IMR-90 (cell line): Measurements from ENCODE around the gene PAM16. TPM values are rescaled to one million over a fixed set of nuclear protein-coding genes. Genes with fewer than 3 reads are reported as not detected.

Experiments
- ATAC-seq: fragments of 200-7000 bp; cut with Tn5 transposase; 2 replicates; pipeline ENCODE4 v1.9.1; 2020; ENCODE audit warnings: low read depth, mild to moderate bottlenecking, moderate library complexity
- BruUV-seq: library from RNA; stranded (reverse); fragments of 400-500 nt; replicated peaks from 2 replicates; lab custom pipeline; 2021; lab: Mats Ljungman, UMichigan
- CTCF ChIA-PET: fragments of 300-600 bp; formaldehyde crosslinking; extraction: SDS; loops from one replicate; lab custom pipeline; 2021; ENCODE audit warnings: antibody characterized with exemption; lab: Yijun Ruan, JAX
- POLR2A ChIA-PET: fragments of 300-600 bp; sonication (Branson Sonifier 250); formaldehyde crosslinking; loops from one replicate; lab custom pipeline; 2022; ENCODE audit warnings: antibody characterized with exemption; ENCODE audit not compliant: unreplicated experiment; lab: Charles Lee
- DNase-seq: peaks from one replicate; pipeline ENCODE4 v3.0.0; 2013
- H2AFZ ChIP-seq: replicated peaks from 2 replicates; pipeline ENCODE3; 2013; ENCODE audit warnings: low read length, mild to moderate bottlenecking; ENCODE audit not compliant: poor library complexity
- H2AK5ac ChIP-seq: 2 replicates; pipeline ENCODE4 v1.6.1; 2013; ENCODE audit warnings: low read depth, low read length, inconsistent platforms
- H2AK9ac ChIP-seq: replicated peaks from 2 replicates; pipeline ENCODE3; 2013; ENCODE audit warnings: mild to moderate bottlenecking, low read depth, low read length, moderate library complexity; ENCODE audit not compliant: poor library complexity
- H2BK120ac ChIP-seq: 2 replicates; pipeline ENCODE4 v1.6.1; 2013; ENCODE audit warnings: low read depth, low read length, inconsistent platforms
- H2BK15ac ChIP-seq: 3 replicates; pipeline ENCODE4 v1.6.1; 2013; ENCODE audit warnings: low read depth, low read length, inconsistent platforms
- H2BK20ac ChIP-seq: 2 replicates; pipeline ENCODE4 v1.6.1; 2013; ENCODE audit warnings: low read depth, mild to moderate bottlenecking, inconsistent platforms, low read length, moderate library complexity
- H2BK5ac ChIP-seq: 2 replicates; pipeline ENCODE4 v1.6.1; 2013; ENCODE audit warnings: mild to moderate bottlenecking, low read depth, low read length, inconsistent platforms; ENCODE audit not compliant: poor library complexity, severe bottlenecking
- H3K14ac ChIP-seq: replicated peaks from 2 replicates; pipeline ENCODE4 v1.6.1; 2013; ENCODE audit warnings: low read depth, low read length, inconsistent platforms
- H3K18ac ChIP-seq: 2 replicates; pipeline ENCODE4 v1.6.1; 2013; ENCODE audit warnings: low read depth, low read length, control low read depth
- H3K23ac ChIP-seq: 2 replicates; pipeline ENCODE4 v1.6.1; 2013; ENCODE audit warnings: low read depth, low read length, inconsistent platforms
- H3K27ac ChIP-seq: 2 replicates; pipeline ENCODE4 v1.5.1; 2013; ENCODE audit warnings: mild to moderate bottlenecking, control low read depth, low read length; ENCODE audit not compliant: insufficient read depth
- H3K27me3 ChIP-seq: 2 replicates; pipeline ENCODE4 v1.6.1; 2013; ENCODE audit warnings: low read length; ENCODE audit not compliant: control insufficient read depth, insufficient read depth
- H3K36me3 ChIP-seq: 2 replicates; pipeline ENCODE4 v1.6.1; 2013; ENCODE audit warnings: low read length, mixed read lengths; ENCODE audit not compliant: control insufficient read depth, insufficient read depth
- H3K4ac ChIP-seq: 2 replicates; pipeline ENCODE4 v1.6.1; 2013; ENCODE audit warnings: low read depth, low read length, inconsistent platforms
- H3K4me1 ChIP-seq: 2 replicates; pipeline ENCODE4 v1.6.1; 2013; ENCODE audit warnings: low read length, mixed read lengths; ENCODE audit not compliant: control insufficient read depth, insufficient read depth
- H3K4me2 ChIP-seq: 2 replicates; pipeline ENCODE4 v1.6.1; 2013; ENCODE audit warnings: low read depth, mild to moderate bottlenecking, control low read depth, low read length, moderate library complexity
- H3K4me3 ChIP-seq: 2 replicates; pipeline ENCODE4 v1.5.1; 2013; ENCODE audit warnings: low read depth, mild to moderate bottlenecking, control low read depth, low read length, moderate library complexity; ENCODE audit not compliant: insufficient read depth
- H3K56ac ChIP-seq: 2 replicates; pipeline ENCODE4 v1.6.1; 2013; ENCODE audit warnings: low read length, inconsistent platforms; ENCODE audit not compliant: insufficient read depth; ENCODE audit errors: extremely low read depth
- H3K79me1 ChIP-seq, 2 experiments: 2 replicates each; pipeline ENCODE4 v1.6.1; 2013; ENCODE audit warnings: low read length in 2 of 2, inconsistent platforms in 1 of 2, low read depth in 1 of 2
- H3K9ac ChIP-seq: 2 replicates; pipeline ENCODE4 v1.6.1; 2013; ENCODE audit warnings: low read depth, low read length, control low read depth
- H3K9me1 ChIP-seq: 2 replicates; pipeline ENCODE4 v1.6.1; 2013; ENCODE audit warnings: low read length, inconsistent platforms; ENCODE audit not compliant: insufficient read depth
- H3K9me3 ChIP-seq: 2 replicates; pipeline ENCODE4 v1.6.1; 2013; ENCODE audit warnings: low read length; ENCODE audit not compliant: control insufficient read depth, insufficient read depth
- H4K20me1 ChIP-seq: 2 replicates; pipeline ENCODE4 v1.6.1; 2013; ENCODE audit warnings: low read length, inconsistent platforms; ENCODE audit not compliant: insufficient read depth
- H4K5ac ChIP-seq: 2 replicates; pipeline ENCODE4 v1.6.1; 2013; ENCODE audit warnings: mild to moderate bottlenecking, low read depth, low read length, control low read depth
- H4K8ac ChIP-seq, 2 experiments: 2 replicates each; pipeline ENCODE4 v1.6.1; 2013; ENCODE audit warnings: low read depth in 2 of 2, low read length in 2 of 2, control low read depth in 1 of 2, inconsistent platforms in 1 of 2
- H4K91ac ChIP-seq: 2 replicates; pipeline ENCODE4 v1.6.1; 2013; ENCODE audit warnings: low read depth, low read length, inconsistent platforms; ENCODE audit not compliant: insufficient read depth
- BHLHE40 ChIP-seq: fragments of 150-350 bp; IDR thresholded peaks from 2 replicates; pipeline ENCODE4 v1.6.1; 2016; ENCODE audit warnings: mild to moderate bottlenecking, low read depth, low read length
- CEBPB ChIP-seq: IDR thresholded peaks from 2 replicates; pipeline ENCODE4 v1.6.1; 2012; ENCODE audit warnings: low read depth, low read length, improper control_type of control experiment
- FOS ChIP-seq: fragments of 150-350 bp; IDR thresholded peaks from 2 replicates; pipeline ENCODE4 v1.6.1; 2016; ENCODE audit warnings: low read depth, low read length
- MAFK ChIP-seq: IDR thresholded peaks from 2 replicates; pipeline ENCODE4 v1.6.1; 2012; ENCODE audit warnings: low read depth, low read length, improper control_type of control experiment
- MAZ ChIP-seq: IDR thresholded peaks from 2 replicates; pipeline ENCODE4 v1.6.1; 2012; ENCODE audit warnings: low read depth, mild to moderate bottlenecking, low read length, improper control_type of control experiment, moderate library complexity, borderline replicate concordance
- MXI1 ChIP-seq: IDR thresholded peaks from 2 replicates; pipeline ENCODE4 v1.6.1; 2012; ENCODE audit warnings: low read depth, mild to moderate bottlenecking, low read length, moderate library complexity, borderline replicate concordance
- NFE2L2 ChIP-seq: fragments of 150-350 bp; IDR thresholded peaks from 2 replicates; pipeline ENCODE4 v1.6.1; 2016; ENCODE audit warnings: low read depth, mild to moderate bottlenecking, low read length
- POLR2A ChIP-seq: IDR thresholded peaks from 2 replicates; pipeline ENCODE4 v1.6.1; 2012; ENCODE audit warnings: mild to moderate bottlenecking, low read depth, low read length
- RAD21 ChIP-seq: IDR thresholded peaks from 2 replicates; pipeline ENCODE4 v1.6.1; 2012; ENCODE audit warnings: low read length, improper control_type of control experiment
- RCOR1 ChIP-seq: IDR thresholded peaks from 2 replicates; pipeline ENCODE4 v1.6.1; 2012; ENCODE audit warnings: mild to moderate bottlenecking, low read length, improper control_type of control experiment; ENCODE audit not compliant: insufficient replicate concordance
- RFX5 ChIP-seq: IDR thresholded peaks from 2 replicates; pipeline ENCODE4 v1.8.0; 2012; ENCODE audit warnings: low read depth, mild to moderate bottlenecking, low read length, moderate library complexity
- WGBS, 2 experiments: methylation state at CpG; one replicate each; pipeline versions ENCODE4 v1.1.5 to v1.1.7; 2013; ENCODE audit warnings: missing lambda C conversion rate in 2 of 2; ENCODE audit not compliant: insufficient read length in 1 of 2; ENCODE audit errors: extremely low coverage in 2 of 2; 5-methylcytosine and 5-hydroxymethylcytosine counted together
- dilution Hi-C: fragments of 300-500 bp; cut with HindIII; formaldehyde crosslinking; loops from one replicate; pipeline ENCODE4 v1.14.3; 2018; ENCODE audit warnings: low sequenced_read_pairs; ENCODE audit not compliant: unreplicated experiment
- in situ Hi-C: fragments of 300-500 bp; cut with MboI; formaldehyde crosslinking; loops from 3 replicates; pipeline ENCODE4 v1.14.3; 2019; ENCODE audit warnings: low sequenced_read_pairs, inconsistent platforms, mixed read lengths
- intact Hi-C: fragments of 100-400 bp; cut with micrococcal nuclease; formaldehyde crosslinking; loops from 2 replicates; pipeline ENCODE4 v1.10.0; 2022
- polyA plus RNA-seq, 3 experiments: library from polyadenylated mRNA; depleted of rRNA; stranded (reverse); fragments of >200 nt; gene quantifications; 2 replicates each; pipeline ENCODE4 v1.2.3, GENCODE V29; 2012; ENCODE audit warnings: low replicate concordance in 1 of 3
- total RNA-seq: library from RNA; depleted of rRNA; stranded (reverse); fragments of >200 nt; gene quantifications from 2 replicates; pipeline ENCODE4 v1.2.3, GENCODE V29; 2012
- TF ChIP-seq, protein P1 (sequence below): fragments of 150-350 bp; IDR thresholded peaks from 2 replicates; pipeline ENCODE4 v1.6.1; 2016; ENCODE audit warnings: low read depth, mild to moderate bottlenecking, low read length, moderate library complexity, borderline replicate concordance
- TF ChIP-seq, protein P2 (sequence below): conservative IDR thresholded peaks from 2 replicates; pipeline ENCODE4 v1.5.1; 2012; ENCODE audit warnings: mild to moderate bottlenecking, low read depth, low read length, improper control_type of control experiment
- TF ChIP-seq, protein P3 (sequence below): fragments of 150-350 bp; IDR thresholded peaks from 2 replicates; pipeline ENCODE4 v1.6.1; 2017; ENCODE audit warnings: mild to moderate bottlenecking, antibody characterized with exemption, low read length, low read depth

PAM16 gene
- total and polyA plus RNA-seq, 2 of the 4 experiments (the other 2 are of a cell fraction), result 17.9 to 48.4 TPM

DNA sequence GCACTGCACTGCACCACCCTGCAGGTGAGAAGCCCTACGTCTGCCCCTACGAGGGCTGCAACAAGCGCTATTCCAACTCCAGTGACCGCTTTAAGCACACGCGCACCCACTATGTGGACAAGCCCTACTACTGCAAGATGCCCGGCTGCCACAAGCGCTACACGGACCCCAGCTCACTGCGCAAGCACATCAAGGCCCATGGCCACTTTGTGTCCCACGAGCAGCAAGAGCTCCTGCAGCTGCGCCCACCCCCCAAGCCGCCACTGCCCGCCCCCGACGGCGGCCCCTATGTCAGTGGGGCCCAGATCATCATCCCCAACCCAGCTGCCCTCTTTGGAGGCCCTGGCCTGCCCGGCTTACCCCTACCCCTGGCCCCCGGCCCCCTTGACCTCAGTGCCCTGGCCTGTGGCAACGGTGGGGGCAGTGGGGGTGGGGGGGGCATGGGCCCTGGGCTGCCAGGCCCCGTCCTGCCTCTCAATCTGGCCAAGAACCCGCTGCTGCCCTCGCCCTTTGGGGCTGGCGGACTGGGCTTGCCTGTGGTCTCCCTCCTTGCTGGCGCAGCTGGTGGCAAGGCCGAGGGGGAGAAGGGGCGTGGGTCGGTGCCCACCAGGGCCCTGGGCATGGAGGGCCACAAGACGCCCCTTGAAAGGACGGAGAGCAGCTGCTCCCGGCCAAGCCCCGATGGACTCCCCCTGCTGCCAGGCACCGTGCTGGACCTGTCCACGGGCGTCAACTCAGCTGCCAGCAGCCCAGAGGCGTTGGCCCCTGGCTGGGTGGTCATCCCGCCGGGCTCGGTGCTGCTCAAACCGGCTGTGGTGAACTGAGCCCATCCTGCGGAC is 14.2 kb downstream of the PAM16 start:
- H3K4me2 ChIP-seq, result no peak overlapping the region
- no peak for ATAC-seq
- no peak overlapping the region for H3K4me3 ChIP-seq
- dilution Hi-C loops (no loop called here), in situ Hi-C loops (loop anchor here (10.0 kb wide), 1 partner anchor 352 kb away; no protein-coding TSS in a partner anchor), intact Hi-C loops (no loop called here)
- H2BK5ac ChIP-seq, result no peak overlapping the region
- H2AFZ ChIP-seq, result no peak overlapping the region
- no peaks in the 10 kb centered on the region for H3K9me3 ChIP-seq
- H3K27me3 ChIP-seq, result no peaks in the 10 kb centered on the region
- no peak overlapping the region for H3K56ac ChIP-seq
- no peak overlapping the region for H3K9ac ChIP-seq
- H4K5ac ChIP-seq, result no peak overlapping the region
- no peak overlapping the region for H2AK9ac ChIP-seq
- no peak overlapping the region for H3K27ac ChIP-seq
- no peaks in the 10 kb centered on the region for H3K9me1 ChIP-seq
- H4K20me1 ChIP-seq, result peaks cover 54% of the 10 kb centered on the region
- H3K4me1 ChIP-seq, result peaks cover 7% of the 10 kb centered on the region; the same call in 1 of the 2 replicates
- 91% methylated on average over 26 of the region's 41 CpGs; no CpG with 5 or more reads in 1 of the 2 experiments for WGBS, 2 experiments
- no peak overlapping the region for H4K8ac ChIP-seq
- H3K79me1 ChIP-seq, result peaks cover 16 to 65% of the 10 kb centered on the region in 2 experiments
- H3K23ac ChIP-seq, result no peak overlapping the region
- no peak for DNase-seq
- no peak overlapping the region for H2BK120ac ChIP-seq
- H3K14ac ChIP-seq, result no peak overlapping the region
- no TSS peak for BruUV-seq
- ChIA-PET CTCF (interaction anchor here (1.4 kb wide), 1 partner anchor 83 kb away, joined by 3 read pairs; no protein-coding TSS in a partner anchor), POLR2A (interaction anchor here (0.6 kb wide), 1 partner anchor 264 kb away, joined by 3 read pairs; no protein-coding TSS in a partner anchor)
- no peak overlapping the region for H3K4ac ChIP-seq
- H3K18ac ChIP-seq, result no peak overlapping the region
- no peak overlapping the region for H4K91ac ChIP-seq
- H2AK5ac ChIP-seq, result no peak overlapping the region
- peaks cover 50% of the 10 kb centered on the region for H3K36me3 ChIP-seq
- no peak overlapping the region for H2BK20ac ChIP-seq
- H2BK15ac ChIP-seq, result no peak overlapping the region
- no peak for TF ChIP-seq NFE2L2
- no peak for TF ChIP-seq MXI1
- no peak for TF ChIP-seq MAZ
- TF ChIP-seq FOS, result no peak
- TF ChIP-seq MAFK, result no peak
- TF ChIP-seq, protein P1, sequence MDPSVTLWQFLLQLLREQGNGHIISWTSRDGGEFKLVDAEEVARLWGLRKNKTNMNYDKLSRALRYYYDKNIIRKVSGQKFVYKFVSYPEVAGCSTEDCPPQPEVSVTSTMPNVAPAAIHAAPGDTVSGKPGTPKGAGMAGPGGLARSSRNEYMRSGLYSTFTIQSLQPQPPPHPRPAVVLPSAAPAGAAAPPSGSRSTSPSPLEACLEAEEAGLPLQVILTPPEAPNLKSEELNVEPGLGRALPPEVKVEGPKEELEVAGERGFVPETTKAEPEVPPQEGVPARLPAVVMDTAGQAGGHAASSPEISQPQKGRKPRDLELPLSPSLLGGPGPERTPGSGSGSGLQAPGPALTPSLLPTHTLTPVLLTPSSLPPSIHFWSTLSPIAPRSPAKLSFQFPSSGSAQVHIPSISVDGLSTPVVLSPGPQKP, result no peak
- TF ChIP-seq, protein P2, sequence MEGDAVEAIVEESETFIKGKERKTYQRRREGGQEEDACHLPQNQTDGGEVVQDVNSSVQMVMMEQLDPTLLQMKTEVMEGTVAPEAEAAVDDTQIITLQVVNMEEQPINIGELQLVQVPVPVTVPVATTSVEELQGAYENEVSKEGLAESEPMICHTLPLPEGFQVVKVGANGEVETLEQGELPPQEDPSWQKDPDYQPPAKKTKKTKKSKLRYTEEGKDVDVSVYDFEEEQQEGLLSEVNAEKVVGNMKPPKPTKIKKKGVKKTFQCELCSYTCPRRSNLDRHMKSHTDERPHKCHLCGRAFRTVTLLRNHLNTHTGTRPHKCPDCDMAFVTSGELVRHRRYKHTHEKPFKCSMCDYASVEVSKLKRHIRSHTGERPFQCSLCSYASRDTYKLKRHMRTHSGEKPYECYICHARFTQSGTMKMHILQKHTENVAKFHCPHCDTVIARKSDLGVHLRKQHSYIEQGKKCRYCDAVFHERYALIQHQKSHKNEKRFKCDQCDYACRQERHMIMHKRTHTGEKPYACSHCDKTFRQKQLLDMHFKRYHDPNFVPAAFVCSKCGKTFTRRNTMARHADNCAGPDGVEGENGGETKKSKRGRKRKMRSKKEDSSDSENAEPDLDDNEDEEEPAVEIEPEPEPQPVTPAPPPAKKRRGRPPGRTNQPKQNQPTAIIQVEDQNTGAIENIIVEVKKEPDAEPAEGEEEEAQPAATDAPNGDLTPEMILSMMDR, result no peak
- TF ChIP-seq POLR2A, result no peak
- TF ChIP-seq RFX5, result no peak
- TF ChIP-seq BHLHE40, result no peak
- no peak for TF ChIP-seq RAD21
- TF ChIP-seq CEBPB, result no peak
- no peak for TF ChIP-seq RCOR1
- TF ChIP-seq, protein P3, sequence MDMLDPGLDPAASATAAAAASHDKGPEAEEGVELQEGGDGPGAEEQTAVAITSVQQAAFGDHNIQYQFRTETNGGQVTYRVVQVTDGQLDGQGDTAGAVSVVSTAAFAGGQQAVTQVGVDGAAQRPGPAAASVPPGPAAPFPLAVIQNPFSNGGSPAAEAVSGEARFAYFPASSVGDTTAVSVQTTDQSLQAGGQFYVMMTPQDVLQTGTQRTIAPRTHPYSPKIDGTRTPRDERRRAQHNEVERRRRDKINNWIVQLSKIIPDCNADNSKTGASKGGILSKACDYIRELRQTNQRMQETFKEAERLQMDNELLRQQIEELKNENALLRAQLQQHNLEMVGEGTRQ, result no peak
